ENCODE measurements around the gene PWWP2B.

PWWP2B gene

DNA sequence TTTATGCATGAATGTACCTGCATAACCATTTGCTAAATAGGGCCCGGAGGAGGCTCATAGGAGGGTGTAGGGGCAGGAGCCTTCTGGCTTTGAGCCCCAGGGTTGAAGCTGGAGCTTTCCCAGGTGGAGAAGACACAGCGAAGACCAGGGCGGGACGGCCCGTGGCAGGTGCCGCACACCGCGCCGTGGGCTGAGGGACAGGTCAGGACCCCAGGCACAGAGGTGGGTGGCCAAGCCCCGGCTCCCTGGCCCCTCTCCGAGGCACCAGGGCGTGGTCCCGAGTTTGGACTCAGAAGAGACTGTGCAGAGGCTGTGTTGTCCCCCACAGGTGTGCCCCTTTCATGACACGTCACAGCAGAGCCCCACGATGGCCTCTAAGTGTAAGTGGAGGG is 56.5 kb downstream of the PWWP2B start:
- no peaks in the 10 kb centered on the region for H4K20me1 ChIP-seq (ENCODE audit: low read depth, low read length)
- no peak overlapping the region for H3K4me2 ChIP-seq (ENCODE audit: low read depth, low read length, poor library complexity, severe bottlenecking)
- H3K27me3 ChIP-seq (ENCODE audit: low read length), result no peaks in the 10 kb centered on the region
- H3K9me2 ChIP-seq (replicated peaks; ENCODE audit: insufficient read depth, low read length), result no peaks in the 10 kb centered on the region
- no peak overlapping the region for H3K4me3 ChIP-seq (ENCODE audit: insufficient read depth, low read length, poor library complexity, severe bottlenecking)
- no peak for TF ChIP-seq EZH2phosphoT487 (conservative IDR thresholded peaks at IDR 0.05; ENCODE audit: low read length)
- TF ChIP-seq, protein P1, sequence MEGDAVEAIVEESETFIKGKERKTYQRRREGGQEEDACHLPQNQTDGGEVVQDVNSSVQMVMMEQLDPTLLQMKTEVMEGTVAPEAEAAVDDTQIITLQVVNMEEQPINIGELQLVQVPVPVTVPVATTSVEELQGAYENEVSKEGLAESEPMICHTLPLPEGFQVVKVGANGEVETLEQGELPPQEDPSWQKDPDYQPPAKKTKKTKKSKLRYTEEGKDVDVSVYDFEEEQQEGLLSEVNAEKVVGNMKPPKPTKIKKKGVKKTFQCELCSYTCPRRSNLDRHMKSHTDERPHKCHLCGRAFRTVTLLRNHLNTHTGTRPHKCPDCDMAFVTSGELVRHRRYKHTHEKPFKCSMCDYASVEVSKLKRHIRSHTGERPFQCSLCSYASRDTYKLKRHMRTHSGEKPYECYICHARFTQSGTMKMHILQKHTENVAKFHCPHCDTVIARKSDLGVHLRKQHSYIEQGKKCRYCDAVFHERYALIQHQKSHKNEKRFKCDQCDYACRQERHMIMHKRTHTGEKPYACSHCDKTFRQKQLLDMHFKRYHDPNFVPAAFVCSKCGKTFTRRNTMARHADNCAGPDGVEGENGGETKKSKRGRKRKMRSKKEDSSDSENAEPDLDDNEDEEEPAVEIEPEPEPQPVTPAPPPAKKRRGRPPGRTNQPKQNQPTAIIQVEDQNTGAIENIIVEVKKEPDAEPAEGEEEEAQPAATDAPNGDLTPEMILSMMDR (IDR thresholded peaks at IDR 0.05; ENCODE audit: insufficient read depth, low read length, poor library complexity, severe bottlenecking), result no peak
- H3K9me3 ChIP-seq (ENCODE audit: insufficient read depth, low read length), result no peaks in the 10 kb centered on the region
- H3K9ac ChIP-seq (ENCODE audit: low read length), result no peak overlapping the region
- H3K27ac ChIP-seq (ENCODE audit: low read depth, low read length), result no peak overlapping the region
- no peaks in the 10 kb centered on the region for H3K36me3 ChIP-seq (ENCODE audit: low read length)
- H2AFZ ChIP-seq (ENCODE audit: low read depth, low read length, severe bottlenecking), result no peak overlapping the region
- no peaks in the 10 kb centered on the region for H3K79me2 ChIP-seq (ENCODE audit: insufficient read depth, low read length)
- H3F3A ChIP-seq (ENCODE audit: insufficient read depth), result no peaks in the 10 kb centered on the region

DNA sequence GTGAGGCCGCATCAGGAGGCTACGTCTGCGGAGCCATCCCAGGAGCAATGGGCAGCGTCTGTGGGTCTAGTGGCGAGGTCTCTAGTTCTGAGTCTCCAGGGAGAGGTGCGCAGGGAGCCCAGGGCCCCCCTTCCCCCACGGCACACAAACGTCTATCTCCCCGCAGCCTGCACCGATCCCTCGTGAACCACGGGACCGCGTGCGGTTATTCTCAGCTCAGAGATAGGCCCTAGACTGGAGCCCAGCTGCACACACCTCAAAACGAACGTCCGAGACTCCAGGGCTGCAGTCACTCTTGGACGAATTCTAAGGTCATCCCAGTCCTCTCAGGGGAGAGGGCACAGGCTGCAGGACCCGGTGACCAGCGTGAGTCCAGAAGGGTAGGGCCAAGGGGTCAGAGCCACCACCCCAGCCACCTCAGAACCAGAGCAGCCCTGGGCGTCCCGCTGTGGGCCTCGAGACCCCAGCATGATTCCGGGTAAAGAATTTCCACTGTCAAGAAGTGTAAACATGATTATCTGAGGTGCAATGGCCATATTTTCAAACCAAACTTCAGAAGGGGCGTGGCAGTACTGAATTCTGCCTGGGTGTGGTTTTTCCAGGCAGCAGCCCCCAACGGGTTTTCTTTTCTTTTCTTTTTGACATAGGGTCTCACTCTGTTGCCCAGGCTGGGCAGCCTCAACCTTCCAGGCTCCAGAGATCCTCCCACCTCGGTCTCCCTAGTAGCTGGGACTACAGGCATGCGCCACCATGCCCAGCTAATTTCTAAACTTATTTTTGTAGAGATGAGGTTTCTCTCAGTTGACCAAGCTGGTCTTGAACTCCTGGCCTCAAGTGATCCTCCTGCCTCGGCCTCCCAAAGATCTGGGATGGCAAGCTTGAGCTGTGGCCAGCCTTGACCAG is 57.5 kb downstream of the PWWP2B start:
- Histone ChIP-seq H3K9me2 (replicated peaks; ENCODE audit: insufficient read depth, low read length) (no peaks in the 10 kb centered on the region), H3K9ac (ENCODE audit: low read length) (no peak overlapping the region), H3K9me3 (ENCODE audit: insufficient read depth, low read length) (no peaks in the 10 kb centered on the region), H4K20me1 (ENCODE audit: low read depth, low read length) (no peaks in the 10 kb centered on the region), H3K4me3 (ENCODE audit: insufficient read depth, low read length, poor library complexity, severe bottlenecking) (no peak overlapping the region), H3K36me3 (ENCODE audit: low read length) (no peaks in the 10 kb centered on the region), H2AFZ (ENCODE audit: low read depth, low read length, severe bottlenecking) (no peak overlapping the region), H3K79me2 (ENCODE audit: insufficient read depth, low read length) (no peaks in the 10 kb centered on the region), H3K27me3 (ENCODE audit: low read length) (no peaks in the 10 kb centered on the region), H3K27ac (ENCODE audit: low read depth, low read length) (no peak overlapping the region), H3F3A (ENCODE audit: insufficient read depth) (no peaks in the 10 kb centered on the region), H3K4me2 (ENCODE audit: low read depth, low read length, poor library complexity, severe bottlenecking) (no peak overlapping the region)
- no peak for TF ChIP-seq EZH2phosphoT487 (conservative IDR thresholded peaks at IDR 0.05; ENCODE audit: low read length)
- TF ChIP-seq, protein P1 (IDR thresholded peaks at IDR 0.05; ENCODE audit: insufficient read depth, low read length, poor library complexity, severe bottlenecking), result no peak

DNA sequence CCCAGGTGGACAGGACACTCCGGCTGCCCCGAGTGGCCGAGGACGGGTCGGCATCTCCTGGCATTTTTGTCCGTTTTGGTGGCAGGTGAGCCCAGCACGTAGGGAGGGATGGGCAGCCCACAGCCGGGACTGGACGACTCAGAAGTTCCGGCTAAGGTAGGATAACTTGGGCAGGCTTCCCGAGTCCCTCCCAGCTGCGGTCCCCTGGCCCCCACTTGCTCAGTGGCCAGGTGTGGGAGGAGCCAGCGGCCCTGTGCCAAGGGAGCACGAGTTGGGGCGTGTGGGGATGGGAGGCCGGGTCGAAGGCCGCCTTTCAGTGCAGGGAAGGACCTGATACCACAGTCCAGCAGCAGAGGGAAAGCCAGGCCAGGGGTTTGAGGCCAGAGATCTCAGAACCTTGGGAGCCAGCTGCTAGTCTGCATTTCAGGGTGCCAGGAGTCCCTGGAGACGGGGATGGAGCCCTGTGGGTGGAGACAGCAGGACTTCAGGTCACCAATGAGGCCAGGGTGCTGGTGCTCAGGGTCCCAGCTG is 58.5 kb downstream of the PWWP2B start:
- TF ChIP-seq, protein P1 (IDR thresholded peaks at IDR 0.05; ENCODE audit: insufficient read depth, low read length, poor library complexity, severe bottlenecking), result no peak
- no peak for TF ChIP-seq EZH2phosphoT487 (conservative IDR thresholded peaks at IDR 0.05; ENCODE audit: low read length)
- H2AFZ ChIP-seq (ENCODE audit: low read depth, low read length, severe bottlenecking), result no peak overlapping the region
- H3K4me3 ChIP-seq (ENCODE audit: insufficient read depth, low read length, poor library complexity, severe bottlenecking), result no peak overlapping the region
- H3K9ac ChIP-seq (ENCODE audit: low read length), result no peak overlapping the region
- H3K27ac ChIP-seq (ENCODE audit: low read depth, low read length), result no peak overlapping the region
- H3K36me3 ChIP-seq (ENCODE audit: low read length), result no peaks in the 10 kb centered on the region
- H3K4me2 ChIP-seq (ENCODE audit: low read depth, low read length, poor library complexity, severe bottlenecking), result no peak overlapping the region
- H3K9me2 ChIP-seq (replicated peaks; ENCODE audit: insufficient read depth, low read length), result no peaks in the 10 kb centered on the region
- H3F3A ChIP-seq (ENCODE audit: insufficient read depth), result no peaks in the 10 kb centered on the region
- no peaks in the 10 kb centered on the region for H4K20me1 ChIP-seq (ENCODE audit: low read depth, low read length)
- H3K9me3 ChIP-seq (ENCODE audit: insufficient read depth, low read length), result no peaks in the 10 kb centered on the region
- no peaks in the 10 kb centered on the region for H3K27me3 ChIP-seq (ENCODE audit: low read length)
- H3K79me2 ChIP-seq (ENCODE audit: insufficient read depth, low read length), result no peaks in the 10 kb centered on the region

All from SU-DHL-6 (cell line).